Measurements from ENCODE around the gene HPCA.

Gene HPCA

DNA sequence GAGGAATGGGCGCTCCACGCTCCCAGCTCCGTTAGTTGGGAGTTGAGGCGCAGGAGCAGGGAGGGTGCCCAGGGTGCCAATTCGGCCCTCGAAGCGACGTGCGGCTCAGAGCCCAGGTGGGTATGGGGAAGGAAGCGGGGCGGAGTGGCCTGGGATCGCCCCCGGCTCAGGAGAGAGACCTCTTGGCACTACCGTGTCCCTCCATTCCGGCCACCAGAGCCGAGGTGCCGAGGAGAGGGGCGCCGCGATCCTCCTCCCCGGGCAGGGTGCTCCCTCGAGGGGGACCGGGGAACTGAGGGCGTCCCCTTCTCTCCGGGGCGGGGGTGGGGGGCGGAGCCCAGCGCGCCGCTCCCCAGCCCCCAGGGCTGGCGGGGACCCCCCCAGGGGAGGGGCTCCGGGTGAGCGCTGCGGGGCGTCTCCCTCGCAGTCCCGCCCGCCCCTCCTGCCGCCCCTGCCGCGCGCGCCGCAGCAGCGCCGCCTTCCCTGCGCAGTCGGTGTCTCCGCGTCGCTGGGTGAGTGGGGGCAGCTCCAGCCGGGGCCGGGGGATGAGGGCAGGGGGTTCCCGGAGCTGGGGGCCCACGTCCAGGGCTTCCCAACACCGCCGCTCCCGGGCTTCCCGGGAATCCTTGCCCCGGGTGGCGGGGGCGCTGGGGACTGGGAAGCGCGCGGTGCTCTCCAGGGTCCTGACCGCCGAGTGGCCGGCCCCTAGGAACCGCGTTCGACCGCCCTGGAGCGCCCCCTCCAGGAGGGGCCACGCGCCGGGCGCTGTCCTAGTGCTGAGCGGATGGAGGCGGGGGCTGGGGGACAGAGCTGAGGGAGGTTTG is at the start of gene HPCA:
TSS of gene HPCA (plus strand) at position 488 of the 824 bp plus-strand sequence. CDS start 2,408 bp downstream, outside the sequence.
- in situ Hi-C loops (cut with MboI; ENCODE audit: low sequenced_read_pairs): loop anchor here (25.0 kb wide), 1 partner anchor 726 kb away; no protein-coding TSS in a partner anchor

DNA sequence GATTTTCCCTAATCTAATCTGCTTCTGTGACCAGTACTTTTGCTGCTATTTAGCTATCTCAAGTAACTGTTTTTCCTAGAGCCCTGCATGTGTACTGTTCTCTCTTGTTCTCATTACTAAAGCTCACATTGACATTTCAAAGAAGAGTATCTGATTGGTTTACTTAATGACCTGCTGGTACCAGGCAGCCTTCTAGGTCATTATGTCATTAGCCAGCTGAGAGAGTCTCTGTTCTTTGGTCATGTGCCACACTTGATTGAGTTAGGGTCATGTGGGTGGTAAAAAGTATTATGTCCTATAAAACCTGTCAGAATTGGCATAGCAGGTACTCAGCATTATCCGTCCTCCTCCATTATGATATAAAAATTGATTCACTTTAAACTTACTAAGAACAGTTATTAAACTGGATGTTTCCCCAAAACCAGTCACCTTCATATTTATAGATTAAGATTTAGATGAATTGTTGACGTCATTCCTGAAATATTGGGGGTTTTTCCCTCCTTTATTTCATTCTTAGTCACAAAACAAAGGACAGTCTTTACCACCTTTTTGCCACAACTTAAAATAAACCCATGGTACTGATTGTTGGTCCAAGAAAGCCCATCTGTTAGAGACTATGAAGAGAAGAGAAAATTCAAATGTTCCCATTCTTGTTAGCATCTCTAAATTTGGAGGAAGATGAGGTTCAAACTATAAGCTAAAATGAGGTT is 37.8 kb upstream of the HPCA start:
- in situ Hi-C loops (cut with MboI; ENCODE audit: low sequenced_read_pairs): no loop called here

DNA sequence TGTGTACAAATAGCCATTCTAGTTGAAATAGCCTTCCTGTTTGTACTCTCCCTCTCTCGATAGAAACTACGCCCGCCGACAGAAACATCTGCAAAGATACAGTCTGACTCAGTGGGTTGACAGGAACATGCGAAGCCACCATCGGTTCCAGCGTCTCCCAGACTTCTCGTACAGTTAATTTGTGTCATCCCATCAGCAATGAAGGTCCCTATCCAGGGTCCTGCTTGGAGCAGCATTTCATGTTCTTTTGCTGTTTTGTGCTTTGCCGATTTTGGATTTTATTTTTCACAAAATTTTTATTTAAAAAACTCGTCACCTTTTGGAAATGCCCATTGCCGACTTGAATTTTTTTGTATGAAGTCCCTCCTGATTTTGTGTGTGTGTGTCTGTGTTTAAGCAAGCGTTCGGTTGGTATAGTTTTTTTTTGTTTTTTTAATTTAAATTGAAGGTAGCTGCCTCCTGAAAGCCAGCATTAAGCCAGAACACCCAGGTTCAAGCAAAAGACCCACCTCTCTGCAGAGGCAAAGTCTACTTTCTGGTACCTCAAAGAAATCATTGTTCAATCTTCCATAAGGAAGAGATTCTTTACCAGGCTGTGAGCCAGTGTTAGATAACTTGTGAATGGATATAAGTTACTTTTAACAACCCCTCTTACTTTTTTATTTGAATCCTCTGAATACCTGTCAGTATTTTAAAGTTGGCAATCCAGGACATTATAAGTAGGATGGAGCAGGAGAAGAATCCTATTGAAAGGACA is 30.3 kb upstream of the HPCA start:
- in situ Hi-C loops (cut with MboI; ENCODE audit: low sequenced_read_pairs): no loop called here

DNA sequence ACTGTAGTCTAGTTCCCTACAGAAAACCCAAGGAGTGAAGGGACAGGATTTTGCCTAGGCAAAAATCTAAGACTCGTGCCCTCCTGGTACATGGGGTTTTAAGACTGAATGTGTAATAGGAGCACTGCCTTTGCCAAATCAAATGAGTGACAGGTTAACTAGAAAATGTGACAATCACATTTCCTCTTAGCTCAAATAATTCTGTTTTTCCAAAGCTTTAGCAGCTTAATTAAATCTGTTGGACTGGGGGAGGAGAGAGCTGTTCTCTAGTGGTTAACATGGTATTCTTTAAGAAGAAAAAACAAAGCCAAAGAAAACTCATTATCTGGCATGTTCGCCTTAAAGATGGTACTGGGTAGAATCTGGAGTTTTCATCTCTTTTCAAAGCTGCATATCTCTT is 28.2 kb upstream of the HPCA start:
- in situ Hi-C loops (cut with MboI; ENCODE audit: low sequenced_read_pairs): no loop called here

DNA sequence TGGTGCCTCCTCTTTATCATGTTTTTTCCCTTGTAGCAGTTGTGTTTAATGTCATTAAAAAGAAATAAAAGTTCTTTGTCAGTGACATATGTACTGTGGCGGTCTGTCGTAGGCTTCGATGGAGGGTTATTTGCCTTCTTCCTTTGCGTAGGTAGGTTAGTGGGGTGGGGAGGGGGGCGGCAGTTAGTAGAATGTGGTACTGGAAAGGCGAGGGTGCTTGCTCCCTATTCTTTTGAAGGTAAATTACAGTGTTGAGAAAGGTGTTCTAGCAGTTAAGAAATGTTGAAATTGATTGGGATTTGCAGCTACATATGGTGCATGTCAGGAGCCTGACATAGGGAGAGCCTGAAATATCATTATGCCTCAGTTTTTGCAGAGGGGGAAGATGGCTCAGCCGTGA is 27.5 kb upstream of the HPCA start:
- in situ Hi-C loops (cut with MboI; ENCODE audit: low sequenced_read_pairs): no loop called here

DNA sequence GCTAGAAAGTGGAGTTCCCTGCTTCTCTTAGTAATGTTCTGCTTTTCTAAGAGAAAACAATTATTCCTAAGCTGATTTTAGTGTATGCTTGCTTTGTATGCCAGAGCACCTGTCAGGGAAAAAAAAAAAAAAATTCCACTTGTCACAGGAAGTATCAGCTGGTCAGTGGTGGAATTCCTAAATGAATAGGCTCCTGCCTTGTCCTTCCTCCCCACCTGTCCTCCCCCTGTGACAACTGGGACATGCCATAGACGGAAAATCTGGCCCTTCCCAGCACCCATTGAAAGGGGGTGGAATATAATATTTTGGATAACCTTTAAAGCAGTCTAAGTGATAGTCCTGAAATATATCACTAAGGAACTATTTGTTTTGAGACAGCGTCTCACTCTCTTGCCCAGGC is 26.4 kb upstream of the HPCA start:
- in situ Hi-C loops (cut with MboI; ENCODE audit: low sequenced_read_pairs): no loop called here

DNA sequence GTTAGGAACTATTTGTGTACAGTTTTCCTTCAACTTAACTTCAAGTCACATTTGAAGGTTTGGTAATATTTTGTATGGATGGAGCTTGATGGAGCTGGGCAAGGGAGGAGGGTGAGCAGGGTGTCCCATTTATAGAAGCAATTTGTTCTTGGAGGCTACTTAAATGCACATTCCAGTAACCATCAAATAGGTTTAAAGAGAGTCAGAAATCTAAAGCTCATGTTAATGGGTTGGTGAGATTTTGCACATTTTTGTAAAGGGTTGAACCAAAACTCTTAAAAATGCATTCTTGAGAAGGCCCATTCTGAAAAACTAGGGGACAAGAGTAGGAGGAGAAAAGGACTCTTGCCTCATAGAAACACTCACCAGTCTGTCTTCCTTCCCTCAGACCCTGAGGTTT is 25.7 kb upstream of the HPCA start:
- in situ Hi-C loops (cut with MboI; ENCODE audit: low sequenced_read_pairs): no loop called here

DNA sequence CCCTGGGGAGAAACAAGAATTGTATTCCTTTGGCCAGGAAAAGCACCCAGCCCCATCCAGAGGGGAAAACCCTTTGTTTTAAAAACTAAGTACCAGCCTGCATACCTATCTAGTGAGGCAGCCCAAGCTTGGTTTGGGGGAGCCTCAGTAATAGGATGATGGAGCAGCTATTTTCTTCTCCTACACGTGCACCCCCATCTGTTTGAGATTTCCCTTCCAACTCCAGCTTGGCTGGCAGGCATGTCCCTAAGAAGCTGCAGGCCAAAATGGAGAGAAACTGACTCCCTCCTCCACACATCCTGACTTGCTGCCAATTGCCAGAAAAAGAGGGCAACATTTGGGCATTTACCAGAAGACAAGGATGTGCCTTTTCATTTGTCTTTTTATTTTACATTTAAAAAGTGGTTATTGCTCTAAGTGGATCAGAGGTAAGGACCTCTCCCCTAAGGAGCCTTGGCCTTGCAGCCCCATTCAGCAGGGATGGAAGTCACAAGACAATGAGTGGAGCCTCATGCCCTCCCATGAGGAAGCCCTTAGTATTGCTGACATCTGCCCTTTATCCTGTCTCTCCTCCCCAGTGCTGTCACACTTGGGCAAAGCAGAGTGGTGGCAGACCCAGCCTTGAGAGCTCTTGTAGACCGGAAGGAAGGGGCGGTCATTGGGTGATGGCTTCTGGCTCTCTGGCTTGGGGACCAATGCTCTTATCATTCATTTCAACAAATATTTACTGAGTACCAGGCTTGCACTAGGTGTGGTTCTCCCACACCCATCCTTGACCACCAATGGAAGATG is 24.2 kb upstream of the HPCA start:
- in situ Hi-C loops (cut with MboI; ENCODE audit: low sequenced_read_pairs): no loop called here

DNA sequence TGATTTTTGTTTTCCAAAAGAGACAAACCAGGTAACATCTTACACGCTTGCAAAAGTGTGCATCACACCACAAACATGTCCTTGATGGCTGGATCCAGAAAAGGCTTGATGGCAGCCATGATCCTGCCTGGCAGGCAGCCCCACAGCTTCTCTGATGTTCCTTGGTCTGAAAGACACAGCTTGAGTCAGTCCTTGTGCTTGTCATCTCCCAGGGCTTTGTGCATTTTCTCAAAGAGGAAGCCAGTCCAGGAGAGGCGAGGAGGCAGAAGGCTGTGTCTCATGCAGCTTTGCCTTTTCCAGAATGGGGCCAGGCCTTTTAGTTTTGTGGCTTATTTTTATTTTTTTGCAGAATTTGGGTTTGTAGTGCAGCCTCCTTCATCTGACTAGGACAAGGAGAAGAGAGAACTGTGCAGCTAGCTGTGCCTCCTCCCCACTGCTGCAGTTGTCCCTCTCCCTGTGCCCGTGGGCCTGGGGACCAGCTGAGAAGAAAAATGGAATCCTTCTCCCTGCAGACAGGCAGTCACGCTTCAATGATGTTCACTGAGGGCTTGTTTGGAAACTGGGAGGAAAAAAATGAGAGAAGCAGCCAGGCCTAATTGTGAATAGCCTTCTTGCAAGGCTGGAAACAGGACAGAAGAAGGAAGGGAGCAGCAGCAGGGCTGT is 22.9 kb upstream of the HPCA start:
- in situ Hi-C loops (cut with MboI; ENCODE audit: low sequenced_read_pairs): no loop called here

DNA sequence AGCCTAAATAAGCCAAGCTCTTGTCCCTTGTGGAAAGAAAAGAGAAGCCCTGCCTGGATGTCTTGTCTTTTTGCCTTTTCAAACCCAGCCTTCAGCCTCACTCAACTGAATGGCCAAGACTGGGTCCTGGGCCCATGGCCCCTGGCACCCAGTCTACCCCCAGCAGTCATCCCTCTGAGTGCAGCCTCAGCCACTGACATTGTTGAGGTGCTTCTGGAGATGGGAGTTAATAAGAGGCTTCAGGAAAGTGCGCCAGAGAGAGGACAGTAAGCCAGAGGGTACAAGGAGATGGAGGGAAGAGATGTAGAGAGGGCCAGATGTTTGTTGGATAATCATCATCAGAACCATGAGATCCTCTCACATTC is 22.4 kb upstream of the HPCA start:
- in situ Hi-C loops (cut with MboI; ENCODE audit: low sequenced_read_pairs): no loop called here

DNA sequence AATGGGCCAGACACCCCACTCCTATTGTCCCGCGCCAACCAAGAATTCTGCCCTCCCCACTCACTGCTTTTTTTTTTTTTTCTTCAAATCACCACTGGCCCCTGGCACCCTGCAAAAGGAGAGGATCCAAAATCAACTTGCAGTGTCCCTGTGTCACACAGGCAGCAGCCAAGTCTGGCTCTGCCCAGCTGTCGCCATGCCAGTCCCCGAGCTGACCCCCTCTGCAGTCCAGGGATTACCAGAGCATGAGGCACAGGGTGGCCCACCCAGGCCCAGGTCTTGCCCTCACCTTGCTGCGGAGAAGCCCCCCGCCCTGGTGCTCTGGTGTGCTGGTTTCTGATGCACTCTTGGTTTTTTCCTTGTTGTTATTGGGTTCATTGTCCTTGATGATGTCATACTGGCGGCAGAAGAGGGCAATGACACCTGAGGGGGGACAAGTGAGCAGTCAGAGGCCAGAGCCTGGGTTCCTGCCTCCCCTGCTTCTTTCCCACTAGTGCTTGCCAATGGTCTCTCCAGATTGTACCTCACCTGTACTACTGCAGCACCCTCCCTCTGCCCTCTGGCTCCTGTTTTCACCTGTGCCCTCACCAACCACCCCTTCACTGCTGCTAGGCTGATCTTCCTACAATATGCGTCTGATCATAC is 21.8 kb upstream of the HPCA start:
- in situ Hi-C loops (cut with MboI; ENCODE audit: low sequenced_read_pairs): no loop called here

DNA sequence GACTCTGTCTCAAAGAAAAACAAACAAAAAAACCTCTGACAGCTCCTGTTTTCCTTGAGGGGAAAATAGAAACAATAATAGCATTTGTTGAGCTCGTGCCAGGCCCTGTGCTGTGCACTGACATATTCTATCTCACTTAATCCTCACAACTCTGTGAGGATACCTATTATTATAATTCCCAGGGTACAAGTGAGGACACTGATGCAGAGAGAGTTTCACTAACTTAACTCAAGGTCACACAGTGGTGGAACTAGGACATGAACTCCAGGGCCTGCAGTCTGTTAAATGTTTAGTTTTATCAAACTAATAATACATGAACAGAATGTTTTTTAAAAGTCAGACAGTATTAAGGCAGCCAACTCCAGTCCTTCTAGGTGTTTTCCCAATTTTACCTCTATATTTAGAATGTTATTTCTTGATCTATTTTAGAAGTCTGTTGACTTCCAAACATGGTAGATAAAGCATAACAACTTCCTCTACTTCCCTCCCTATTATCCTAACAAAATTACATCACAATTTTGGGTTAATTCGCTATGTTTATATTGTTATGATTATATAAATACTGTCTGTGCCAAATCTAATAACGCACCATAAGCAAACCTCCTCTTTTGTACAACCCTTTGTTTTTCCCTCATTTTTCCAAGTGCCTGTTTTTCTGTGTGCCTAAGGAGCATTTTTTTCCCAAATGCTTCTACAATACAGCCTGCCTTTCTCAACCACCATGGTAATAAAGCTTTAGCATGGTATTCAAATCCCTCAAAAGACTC is 20.5 kb upstream of the HPCA start:
- in situ Hi-C loops (cut with MboI; ENCODE audit: low sequenced_read_pairs): no loop called here

DNA sequence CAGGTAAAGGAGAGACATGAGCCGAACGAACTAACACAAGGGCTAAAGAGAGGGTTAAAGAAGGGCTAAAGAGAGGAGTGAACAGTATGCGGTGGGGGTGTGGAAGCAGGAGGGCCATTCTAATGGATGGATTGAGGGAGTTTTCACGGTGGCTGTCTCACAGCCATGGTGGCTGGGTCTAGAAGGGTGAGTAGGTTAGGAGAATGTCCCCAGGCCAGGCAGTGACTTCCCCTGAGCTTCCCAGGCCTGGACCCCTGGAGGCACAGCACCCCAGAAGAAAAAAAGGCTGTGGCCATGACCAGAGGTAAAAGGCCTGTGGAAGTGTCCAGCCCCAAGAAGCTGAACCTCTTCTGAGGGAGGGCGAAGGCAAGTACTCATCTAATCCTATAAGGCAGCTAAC is 19.1 kb upstream of the HPCA start:
- in situ Hi-C loops (cut with MboI; ENCODE audit: low sequenced_read_pairs): no loop called here

DNA sequence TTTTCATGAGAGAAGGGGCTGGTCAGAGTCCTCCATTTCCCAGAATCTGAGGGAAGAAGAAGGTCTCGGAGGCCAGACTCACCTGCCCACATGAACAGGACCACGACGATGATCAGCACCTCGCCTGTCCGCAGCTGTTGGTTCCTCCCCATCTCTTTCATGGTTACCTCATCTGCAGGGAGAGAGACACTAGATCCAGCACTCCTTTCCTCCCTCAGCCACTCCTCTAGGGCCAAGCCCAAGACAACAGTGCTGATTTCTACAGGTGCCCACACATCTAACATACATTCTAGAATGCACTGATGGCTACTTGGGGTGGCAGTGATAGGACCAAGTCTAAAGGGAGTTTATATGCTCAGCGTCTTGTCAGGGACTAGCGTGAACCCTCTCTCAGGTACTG is 18.6 kb upstream of the HPCA start:
- in situ Hi-C loops (cut with MboI; ENCODE audit: low sequenced_read_pairs): no loop called here

DNA sequence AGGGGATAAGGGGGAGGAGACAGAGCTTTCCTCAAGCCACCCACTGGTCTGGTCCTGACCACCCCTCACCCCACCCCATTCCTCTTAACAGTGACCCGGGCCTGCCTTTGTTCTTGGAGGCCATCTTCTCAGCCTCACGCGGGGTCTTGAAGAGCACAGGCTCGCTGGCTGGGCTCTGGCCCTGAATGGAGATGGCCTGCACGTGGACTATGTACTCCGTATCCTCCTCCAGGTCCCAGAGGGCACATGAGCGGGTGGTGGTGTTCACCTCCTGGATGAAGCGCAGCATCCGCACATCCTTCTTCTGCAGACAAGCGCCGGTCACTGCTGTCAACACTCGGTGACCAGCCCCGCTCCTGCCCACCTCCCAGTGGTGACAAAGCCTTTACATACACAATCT is 18.2 kb upstream of the HPCA start:
- in situ Hi-C loops (cut with MboI; ENCODE audit: low sequenced_read_pairs): no loop called here

DNA sequence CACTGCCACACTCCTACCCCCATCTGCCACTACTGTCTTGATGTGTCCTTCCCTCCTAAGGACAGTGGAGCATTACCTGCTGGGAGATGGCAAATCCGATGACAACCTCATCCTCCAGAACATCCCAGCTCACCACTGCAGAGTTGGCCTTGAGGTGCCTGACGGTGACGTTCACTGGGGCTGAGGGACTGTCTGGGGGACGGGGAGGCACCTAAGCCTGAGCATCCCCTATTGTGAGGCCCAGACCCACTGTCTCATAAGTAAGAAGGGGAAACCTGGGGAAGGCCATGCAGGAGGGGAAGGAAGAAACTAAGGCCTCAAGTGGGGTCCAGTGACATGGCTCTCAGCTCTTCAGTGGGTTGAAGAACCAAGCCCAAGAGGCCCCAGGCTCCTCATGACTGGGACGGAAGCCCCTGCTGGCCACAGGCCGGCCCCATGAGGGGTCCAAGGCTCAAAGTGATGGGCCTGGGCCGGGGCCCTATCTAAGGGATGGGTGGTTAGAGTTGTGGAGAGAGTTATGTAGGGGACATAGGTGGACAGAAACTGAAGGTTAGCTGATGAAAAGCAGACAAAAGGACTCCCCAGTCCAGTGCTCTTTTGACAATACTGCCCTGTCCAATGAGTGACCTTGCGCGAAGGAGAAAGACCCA is 17.4 kb upstream of the HPCA start:
- in situ Hi-C loops (cut with MboI; ENCODE audit: low sequenced_read_pairs): no loop called here

DNA sequence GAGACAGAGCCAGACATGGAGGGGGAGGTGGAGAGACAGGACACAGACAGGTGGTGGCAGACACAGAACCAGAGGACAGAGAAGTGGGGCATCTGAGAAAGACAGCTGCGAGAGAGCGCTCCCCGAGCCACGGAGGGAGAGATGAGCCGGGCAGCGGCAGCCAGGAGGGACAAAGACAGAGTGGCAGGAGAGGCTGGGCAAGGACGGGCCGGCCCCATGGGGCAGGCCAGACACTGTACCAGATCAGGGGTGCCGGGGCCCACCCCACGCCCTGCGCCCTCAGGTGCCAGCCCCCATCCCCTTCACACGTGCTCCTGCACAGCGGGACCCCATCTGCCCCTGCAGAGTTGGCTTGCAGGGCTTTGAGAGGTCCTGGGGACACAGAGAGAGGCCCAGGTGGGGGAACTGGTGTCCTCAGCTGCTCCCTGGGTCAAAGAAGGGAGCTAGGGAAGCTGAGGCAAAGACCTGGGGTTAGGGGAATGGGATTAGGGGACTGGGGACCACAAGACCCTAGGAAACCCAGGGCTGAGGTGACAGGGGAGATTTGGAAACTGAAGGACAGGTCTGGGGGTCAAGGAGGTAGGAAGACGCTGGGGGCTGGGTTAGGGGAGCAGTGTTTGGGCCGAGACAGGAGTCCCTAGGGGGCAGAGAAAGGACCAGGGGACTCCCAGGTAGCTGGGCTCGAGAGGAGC is 16.2 kb upstream of the HPCA start:
- in situ Hi-C loops (cut with MboI; ENCODE audit: low sequenced_read_pairs): no loop called here
